PC-9 (cell line): ENCODE results near the gene LRRC26. TPM values are rescaled to one million over a fixed set of nuclear protein-coding genes. Genes with fewer than 3 reads are reported as not detected.

ENCODE experiments used
- BruUV-seq: library from RNA; stranded (reverse); fragments of 400-500 nt; replicated peaks from 2 replicates; lab custom pipeline; 2021; lab: Mats Ljungman, UMichigan
- CTCF ChIA-PET: fragments of 300-600 bp; sonication (Branson Sonifier 250); formaldehyde crosslinking; loops from one replicate; lab custom pipeline; 2022; ENCODE audit warnings: antibody characterized with exemption; lab: Charles Lee
- POLR2A ChIA-PET: fragments of 300-600 bp; sonication (Branson Sonifier 250); formaldehyde crosslinking; loops from one replicate; lab custom pipeline; 2022; ENCODE audit warnings: antibody characterized with exemption; ENCODE audit not compliant: unreplicated experiment; lab: Charles Lee
- DNase-seq, 2 experiments: peaks; one replicate each; pipeline versions ENCODE4 v3.0.0 to v3.0.0-alpha.2; 2015 to 2022; ENCODE audit warnings: mixed read lengths in 1 of 2
- H2AFZ ChIP-seq: fragments of 200-600 bp; sonication (generic); 2 replicates; pipeline ENCODE4 v1.8.1; 2017; ENCODE audit warnings: antibody characterized with exemption
- H3F3A ChIP-seq: fragments of 200-600 bp; sonication (generic); 2 replicates; pipeline ENCODE4 v1.8.1; 2017; ENCODE audit warnings: antibody characterized with exemption, mild to moderate bottlenecking, low read depth; ENCODE audit not compliant: insufficient read depth
- H3K27ac ChIP-seq: fragments of 200-600 bp; sonication (generic); 2 replicates; pipeline ENCODE4 v1.6.1; 2016; ENCODE audit warnings: mixed run types
- H3K27me3 ChIP-seq: fragments of 200-600 bp; sonication (generic); 2 replicates; pipeline ENCODE4 v1.6.1; 2016; ENCODE audit warnings: low read depth, mixed run types; ENCODE audit not compliant: insufficient read depth
- H3K36me3 ChIP-seq: fragments of 200-600 bp; sonication (generic); 2 replicates; pipeline ENCODE4 v1.6.1; 2016; ENCODE audit warnings: low read depth, mixed run types
- H3K4me1 ChIP-seq: fragments of 200-600 bp; sonication (generic); replicated peaks from 2 replicates; pipeline ENCODE4 v1.6.1; 2016; ENCODE audit warnings: mixed run types; ENCODE audit not compliant: insufficient read depth
- H3K4me2 ChIP-seq: fragments of 200-600 bp; sonication (generic); 2 replicates; pipeline ENCODE4 v1.6.1; 2017; ENCODE audit warnings: mixed run types
- H3K4me3 ChIP-seq: fragments of 200-600 bp; sonication (generic); 2 replicates; pipeline ENCODE4 v1.6.1; 2016; ENCODE audit warnings: mixed run types
- H3K79me2 ChIP-seq: fragments of 200-600 bp; sonication (generic); 2 replicates; pipeline ENCODE4 v1.6.1; 2017; ENCODE audit warnings: low read depth, mixed run types
- H3K9me2 ChIP-seq: fragments of 200-600 bp; sonication (generic); 2 replicates; pipeline ENCODE4 v1.8.1; 2017; ENCODE audit warnings: mild to moderate bottlenecking; ENCODE audit not compliant: insufficient read depth
- H3K9me3 ChIP-seq: fragments of 200-600 bp; sonication (generic); 2 replicates; pipeline ENCODE4 v1.8.1; 2016; ENCODE audit warnings: low read depth; ENCODE audit not compliant: insufficient read depth
- H4K20me1 ChIP-seq: fragments of 200-600 bp; sonication (generic); 2 replicates; pipeline ENCODE4 v1.8.1; 2017; ENCODE audit not compliant: insufficient read depth
- EZH2 ChIP-seq: fragments of 200-600 bp; sonication (generic); IDR thresholded peaks from 2 replicates; pipeline ENCODE4 v1.8.0; 2017; ENCODE audit warnings: antibody characterized with exemption, low read depth
- intact Hi-C: fragments of 100-400 bp; cut with micrococcal nuclease; formaldehyde crosslinking; loops from one replicate; pipeline ENCODE4 v1.10.0; 2022; ENCODE audit not compliant: unreplicated experiment
- total RNA-seq: library from RNA; stranded (reverse); gene quantifications from 2 replicates; pipeline ENCODE4 v1.2.3, GENCODE V29; 2021
- TF ChIP-seq, protein P1 (sequence below): fragments of 200-600 bp; sonication (generic); conservative IDR thresholded peaks from 2 replicates; pipeline ENCODE4 v1.6.1; 2017; ENCODE audit warnings: mixed run types, antibody characterized with exemption, mild to moderate bottlenecking, moderate library complexity

Gene LRRC26
- total RNA-seq, 1 experiment from 2014 or later = 2.3 TPM

DNA sequence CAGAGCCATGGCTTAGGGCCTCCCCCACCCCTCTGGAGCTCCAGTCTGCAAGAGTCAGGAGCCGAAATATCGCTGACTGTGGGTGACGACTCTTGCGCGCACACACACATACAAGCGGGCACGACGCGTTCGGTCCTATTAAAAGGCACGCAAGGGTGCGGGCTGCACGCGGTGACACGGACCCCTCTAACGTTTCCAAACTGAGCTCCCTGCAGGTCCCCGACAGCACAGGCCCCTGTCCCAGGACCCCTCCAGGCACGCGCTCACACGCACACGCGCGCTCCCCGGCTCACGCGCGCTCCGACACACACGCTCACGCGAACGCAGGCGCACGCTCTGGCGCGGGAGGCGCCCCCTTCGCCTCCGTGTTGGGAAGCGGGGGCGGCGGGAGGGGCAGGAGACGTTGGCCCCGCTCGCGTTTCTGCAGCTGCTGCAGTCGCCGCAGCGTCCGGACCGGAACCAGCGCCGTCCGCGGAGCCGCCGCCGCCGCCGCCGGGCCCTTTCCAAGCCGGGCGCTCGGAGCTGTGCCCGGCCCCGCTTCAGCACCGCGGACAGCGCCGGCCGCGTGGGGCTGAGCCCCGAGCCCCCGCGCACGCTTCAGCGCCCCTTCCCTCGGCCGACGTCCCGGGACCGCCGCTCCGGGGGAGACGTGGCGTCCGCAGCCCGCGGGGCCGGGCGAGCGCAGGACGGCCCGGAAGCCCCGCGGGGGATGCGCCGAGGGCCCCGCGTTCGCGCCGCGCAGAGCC, 31.0 kb downstream of the LRRC26 start, which contains the start of gene GRIN1:
GRIN1 (plus strand) TSS at position 433 of the 746 bp plus-strand sequence. CDS start 333 bp downstream, outside the sequence.
- Histone ChIP-seq H4K20me1 (no peaks in the 10 kb centered on the region), H3K4me2 (no peak within 1 kb of the TSS), H3K9me2 (no peaks in the 10 kb centered on the region), H3K9me3 (no peaks in the 10 kb centered on the region), H3K27me3 (peaks cover 22% of the 10 kb centered on the region; the same call in 1 of the 2 replicates), H2AFZ (no peak within 1 kb of the TSS), H3K4me3 (no peak within 1 kb of the TSS), H3K4me1 (no peaks in the 10 kb centered on the region), H3F3A (peaks cover 10% of the 10 kb centered on the region; the same call in 1 of the 2 replicates), H3K36me3 (no peaks in the 10 kb centered on the region), H3K79me2 (no peaks in the 10 kb centered on the region), H3K27ac (no peak within 1 kb of the TSS)
- CTCF ChIA-PET = no interaction called here
- TF ChIP-seq EZH2 = no peak
- TF ChIP-seq, protein P1, sequence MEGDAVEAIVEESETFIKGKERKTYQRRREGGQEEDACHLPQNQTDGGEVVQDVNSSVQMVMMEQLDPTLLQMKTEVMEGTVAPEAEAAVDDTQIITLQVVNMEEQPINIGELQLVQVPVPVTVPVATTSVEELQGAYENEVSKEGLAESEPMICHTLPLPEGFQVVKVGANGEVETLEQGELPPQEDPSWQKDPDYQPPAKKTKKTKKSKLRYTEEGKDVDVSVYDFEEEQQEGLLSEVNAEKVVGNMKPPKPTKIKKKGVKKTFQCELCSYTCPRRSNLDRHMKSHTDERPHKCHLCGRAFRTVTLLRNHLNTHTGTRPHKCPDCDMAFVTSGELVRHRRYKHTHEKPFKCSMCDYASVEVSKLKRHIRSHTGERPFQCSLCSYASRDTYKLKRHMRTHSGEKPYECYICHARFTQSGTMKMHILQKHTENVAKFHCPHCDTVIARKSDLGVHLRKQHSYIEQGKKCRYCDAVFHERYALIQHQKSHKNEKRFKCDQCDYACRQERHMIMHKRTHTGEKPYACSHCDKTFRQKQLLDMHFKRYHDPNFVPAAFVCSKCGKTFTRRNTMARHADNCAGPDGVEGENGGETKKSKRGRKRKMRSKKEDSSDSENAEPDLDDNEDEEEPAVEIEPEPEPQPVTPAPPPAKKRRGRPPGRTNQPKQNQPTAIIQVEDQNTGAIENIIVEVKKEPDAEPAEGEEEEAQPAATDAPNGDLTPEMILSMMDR = no peak
- intact Hi-C loops = no loop called here
- no peak for DNase-seq
- POLR2A ChIA-PET = no interaction called here
- no TSS peak for BruUV-seq

DNA sequence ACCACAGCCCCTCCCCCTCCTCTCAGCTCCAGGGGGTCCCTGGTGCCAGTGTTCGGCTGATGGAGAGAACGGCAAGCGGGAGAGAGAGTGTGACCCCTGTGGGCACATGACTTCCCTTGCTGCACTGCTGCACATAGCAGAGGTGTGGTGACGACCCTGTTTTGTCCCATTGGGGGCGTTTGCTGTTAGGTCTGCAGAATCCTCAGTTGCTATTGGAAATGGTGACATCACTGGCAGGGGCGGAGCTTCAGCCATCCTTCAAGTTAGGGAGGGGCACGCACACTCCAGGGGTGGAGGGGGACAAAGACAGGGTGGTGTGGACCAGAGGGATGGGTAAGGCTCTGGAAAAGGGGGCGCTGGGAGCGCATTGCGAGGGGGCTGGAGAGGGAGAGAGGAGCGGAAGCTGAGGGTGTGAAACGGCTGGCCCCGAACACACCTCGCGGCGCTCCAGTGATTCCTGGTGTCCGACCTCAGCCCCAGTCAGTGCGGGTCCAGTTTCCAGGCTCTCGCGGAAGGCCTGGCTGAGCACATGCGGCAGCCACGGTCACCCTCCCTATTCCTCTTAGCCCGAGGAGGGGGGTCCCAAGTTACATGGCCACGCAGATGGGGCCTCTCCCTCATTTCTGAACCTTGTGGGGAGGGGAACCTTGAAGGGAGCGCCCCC, 31.7 kb downstream of the LRRC26 start:
- Histone ChIP-seq H3K79me2 (no peaks in the 10 kb centered on the region), H3K27me3 (peaks cover 21% of the 10 kb centered on the region; the same call in 1 of the 2 replicates), H3K4me1 (no peaks in the 10 kb centered on the region), H3K9me2 (no peaks in the 10 kb centered on the region), H3K36me3 (no peaks in the 10 kb centered on the region), H3K4me3 (no peak overlapping the region), H3K27ac (no peak overlapping the region), H3F3A (peaks cover 17% of the 10 kb centered on the region; the same call in 1 of the 2 replicates), H3K4me2 (no peak overlapping the region), H3K9me3 (no peaks in the 10 kb centered on the region), H4K20me1 (no peaks in the 10 kb centered on the region), H2AFZ (no peak overlapping the region)
- no TSS peak for BruUV-seq
- POLR2A ChIA-PET = no interaction called here
- CTCF ChIA-PET = interaction anchor here (0.6 kb wide), 1 partner anchor 46 kb away, joined by 3 read pairs; no protein-coding TSS in a partner anchor
- no peak for DNase-seq
- intact Hi-C loops = no loop called here
- no peak for TF ChIP-seq EZH2
- TF ChIP-seq, protein P1 = no peak

- no TSS peak for BruUV-seq
- TF ChIP-seq EZH2 = no peak
- TF ChIP-seq, protein P1 = no peak
- no peak for DNase-seq
- H3K4me3 ChIP-seq = no peak overlapping the region
- H3F3A ChIP-seq = peaks cover 20% of the 10 kb centered on the region; the same call in 1 of the 2 replicates
- H3K9me2 ChIP-seq = no peaks in the 10 kb centered on the region
- no peaks in the 10 kb centered on the region for H3K36me3 ChIP-seq
- ChIA-PET CTCF (no interaction called here), POLR2A (no interaction called here)
- no peak overlapping the region for H3K4me2 ChIP-seq
- no peak overlapping the region for H2AFZ ChIP-seq
- H3K9me3 ChIP-seq = no peaks in the 10 kb centered on the region
- intact Hi-C loops = no loop called here
- H3K27ac ChIP-seq = no peak overlapping the region
- no peaks in the 10 kb centered on the region for H3K79me2 ChIP-seq
- H4K20me1 ChIP-seq = no peaks in the 10 kb centered on the region
- peaks cover 19% of the 10 kb centered on the region; the same call in 1 of the 2 replicates for H3K27me3 ChIP-seq
- no peaks in the 10 kb centered on the region for H3K4me1 ChIP-seq
Observed at GRCh38 chr9:137136881-137137607, 32.8 kb downstream of the LRRC26 start.
